ENCODE data around the gene EPB41L4A. TPM values are rescaled to one million over a fixed set of nuclear protein-coding genes. Genes with fewer than 3 reads are reported as not detected.
"Not testable (repeated sequence)": the region's sequence is repeated elsewhere in the genome, so short reads cannot be mapped to it uniquely, and the experiment has no call there.

EPB41L4A gene
- total RNA-seq (2014; rRNA removed; shearing (Covaris generic); ENCODE audit: low replicate concordance), result 0.53 and 3.7 TPM in 2 replicates

GRCh38 chr5:112419164-112419985 lies at the start of gene EPB41L4A:
Gene EPB41L4A, minus strand, starts transcription at chr5:112419277. Its CDS starts 238 bp downstream, at chr5:112419039.
- Histone ChIP-seq H3K4me3 (peak within 1 kb of the TSS; percentile 70), H3K36me3 (no peaks in the 10 kb centered on the region), H3K9me3 (no peaks in the 10 kb centered on the region), H3K27me3 (peaks cover 45% of the 10 kb centered on the region)
- DNase-seq, result peak; percentile 68

- no peak for DNase-seq
- Histone ChIP-seq H3K36me3 (no peaks in the 10 kb centered on the region), H3K4me3 (no peak overlapping the region)
These were observed 48.4 kb upstream of the EPB41L4A start for GRCh38 chr5:112467485-112467884.

GRCh38 chr5:112466261-112466660 lies 47.2 kb upstream of the EPB41L4A start:
- H3K9me3 ChIP-seq, H3K36me3 ChIP-seq, H3K4me3 ChIP-seq, H3K27me3 ChIP-seq, DNase-seq: not testable (repeated sequence)

More at GRCh38 chr5:112467485-112467884, 48.4 kb upstream of the EPB41L4A start:
- Histone ChIP-seq H3K27me3 (no peaks in the 10 kb centered on the region; the same call in 1 of the 2 replicates), H3K9me3 (no peaks in the 10 kb centered on the region; the same call in none of the 2 replicates)

- H3K27me3 ChIP-seq, DNase-seq, H3K4me3 ChIP-seq, H3K36me3 ChIP-seq, H3K9me3 ChIP-seq: not testable (repeated sequence)
These were observed 28.2 kb upstream of the EPB41L4A start for GRCh38 chr5:112447187-112447760.

- peaks cover 1% of the 10 kb centered on the region; the same call in 1 of the 2 replicates for H3K9me3 ChIP-seq
- H3K27me3 ChIP-seq, result peaks cover 4% of the 10 kb centered on the region
- DNase-seq, result no peak
- no peak overlapping the region for H3K4me3 ChIP-seq
- no peaks in the 10 kb centered on the region for H3K36me3 ChIP-seq
These were observed 26.7 kb upstream of the EPB41L4A start for GRCh38 chr5:112445626-112446350.

GRCh38 chr5:112443932-112444331 lies 24.9 kb upstream of the EPB41L4A start:
- H3K9me3 ChIP-seq, H3K4me3 ChIP-seq, H3K36me3 ChIP-seq, DNase-seq, H3K27me3 ChIP-seq: not testable (repeated sequence)

- Histone ChIP-seq H3K27me3 (peaks cover 6% of the 10 kb centered on the region), H3K36me3 (no peaks in the 10 kb centered on the region), H3K9me3 (peaks cover 5% of the 10 kb centered on the region; the same call in 1 of the 2 replicates), H3K4me3 (no peak overlapping the region)
- no peak for DNase-seq
These were observed 21.0 kb upstream of the EPB41L4A start for GRCh38 chr5:112440031-112440430.

- Histone ChIP-seq H3K27me3 (peaks cover 12% of the 10 kb centered on the region), H3K4me3 (no peak overlapping the region), H3K9me3 (0 out of 2 replicates have a peak, but pooled peaks cover 5% of the 10 kb centered on the region), H3K36me3 (no peaks in the 10 kb centered on the region)
- DNase-seq, result no peak
These were observed 17.1 kb upstream of the EPB41L4A start for GRCh38 chr5:112436144-112436543.

- peak; percentile 2 for DNase-seq
- Histone ChIP-seq H3K4me3 (no peak overlapping the region), H3K36me3 (no peaks in the 10 kb centered on the region), H3K27me3 (peaks cover 12% of the 10 kb centered on the region), H3K9me3 (no peaks in the 10 kb centered on the region)
These were observed 15.6 kb upstream of the EPB41L4A start for GRCh38 chr5:112434641-112435040.

- H3K9me3 ChIP-seq, H3K36me3 ChIP-seq, DNase-seq, H3K4me3 ChIP-seq: not testable (repeated sequence)
- peaks cover 17% of the 10 kb centered on the region for H3K27me3 ChIP-seq
These were observed 7.1 kb upstream of the EPB41L4A start for GRCh38 chr5:112426202-112426601.

GRCh38 chr5:112419986-112420864 lies 1.1 kb upstream of the EPB41L4A start:
- peak; percentile 78 for DNase-seq
- Histone ChIP-seq H3K4me3 (peak overlapping the region; percentile 70), H3K36me3 (no peaks in the 10 kb centered on the region), H3K9me3 (no peaks in the 10 kb centered on the region), H3K27me3 (peaks cover 41% of the 10 kb centered on the region)

GRCh38 chr5:112418659-112419163 lies 366 bp downstream of the EPB41L4A start:
- no peak for DNase-seq
- Histone ChIP-seq H3K36me3 (no peaks in the 10 kb centered on the region), H3K4me3 (peak overlapping the region; percentile 70), H3K27me3 (peaks cover 44% of the 10 kb centered on the region), H3K9me3 (no peaks in the 10 kb centered on the region)

- H3K9me3 ChIP-seq, result no peaks in the 10 kb centered on the region
- H3K36me3 ChIP-seq, result no peaks in the 10 kb centered on the region
- H3K27me3 ChIP-seq, result peaks cover 40% of the 10 kb centered on the region
- H3K4me3 ChIP-seq, result peak overlapping the region; percentile 70
- peak; percentile 53 for DNase-seq
These were observed 982 bp downstream of the EPB41L4A start for GRCh38 chr5:112417931-112418658.

GRCh38 chr5:112415552-112415951 lies 3.5 kb downstream of the EPB41L4A start:
- H3K4me3 ChIP-seq, result no peak overlapping the region
- H3K36me3 ChIP-seq, result no peaks in the 10 kb centered on the region
- no peak for DNase-seq
- H3K27me3 ChIP-seq, result peaks cover 31% of the 10 kb centered on the region
- H3K9me3 ChIP-seq, result no peaks in the 10 kb centered on the region

GRCh38 chr5:112413611-112414010 lies 5.5 kb downstream of the EPB41L4A start:
- Histone ChIP-seq H3K4me3 (no peak overlapping the region), H3K27me3 (peaks cover 15% of the 10 kb centered on the region), H3K9me3 (no peaks in the 10 kb centered on the region), H3K36me3 (no peaks in the 10 kb centered on the region)
- no peak for DNase-seq
